ENCODE measurements around the gene MAFG. TPM values are rescaled to one million over a fixed set of nuclear protein-coding genes. Genes with fewer than 3 reads are reported as not detected.
A peak's percentile ranks its signal among the peaks of the same experiment; 100 is the strongest.

MAFG gene
- total RNA-seq = 10 to 100 TPM in 2 of 6 experiments, 1 to 10 TPM in 4; 7.4 to 12.9 (median 9.2) TPM
- long read RNA-seq = 0 reads

- 2% methylated on average over 9 of the region's 98 CpGs for WGBS (ENCODE audit: insufficient coverage, low coverage, low lambda C conversion rate, missing lambda C conversion rate)
- Histone ChIP-seq H3K27me3 (no peaks in the 10 kb centered on the region), H3K4me1 (peaks cover 0 to 37% (median 16%) of the 10 kb centered on the region in 4 donors), H3K9me3 (no peaks in the 10 kb centered on the region), H3K27ac (peak within 1 kb of the TSS; percentile 84 to 97 (median 97)), H3K4me3 (peak within 1 kb of the TSS; percentile 69 to 96 (median 86)), H3K36me3 (no peaks in the 10 kb centered on the region)
- TF ChIP-seq CTCF (IDR thresholded peaks at IDR 0.05) (peak in 3 of 4 donors; percentile 9 to 19 (median 15)), POLR2A (IDR thresholded peaks at IDR 0.05) (peak; percentile 67)
- intact Hi-C loops (cut with DNase I) = no loop called here
- ATAC-seq = peak; percentile 15 to 53 (median 32)
- DNase-seq = peak; percentile 92 to 93 (median 93)
Measured at GRCh38 chr17:81927653-81928543, at the start of gene MAFG. MAFG (minus strand) TSS chr17:81927735; CDS start chr17:81923185, 4,550 bp downstream.

- ATAC-seq (peak; percentile 14 to 59 (median 46)), DNase-seq (peak; percentile 56 to 87 (median 86))
- Histone ChIP-seq H3K27ac (peak overlapping the region; percentile 59 to 97 (median 89)), H3K4me1 (peaks cover 0 to 26% (median 11%) of the 10 kb centered on the region in 4 donors), H3K9me3 (no peaks in the 10 kb centered on the region), H3K4me3 (peak overlapping the region; percentile 72 to 87 (median 86)), H3K36me3 (peaks cover 0 to 2% (median 0%) of the 10 kb centered on the region in 4 donors), H3K27me3 (no peaks in the 10 kb centered on the region)
- 5% methylated on average over 16 of the region's 30 CpGs for WGBS (ENCODE audit: insufficient coverage, low coverage, low lambda C conversion rate, missing lambda C conversion rate)
- intact Hi-C loops (cut with DNase I) = no loop called here
- TF ChIP-seq POLR2A (IDR thresholded peaks at IDR 0.05) (no peak), CTCF (IDR thresholded peaks at IDR 0.05) (no peak)
Measured at GRCh38 chr17:81976332-81977210, 49.0 kb upstream of the MAFG start.

GRCh38 chr17:81973432-81973831 is 45.9 kb upstream of the MAFG start:
- peaks cover 0 to 12% (median 5%) of the 10 kb centered on the region in 4 donors for H3K4me1 ChIP-seq
- DNase-seq (no peak), ATAC-seq (no peak)
- intact Hi-C loops (cut with DNase I) = no loop called here
- H3K27me3 ChIP-seq = no peaks in the 10 kb centered on the region
- TF ChIP-seq CTCF (IDR thresholded peaks at IDR 0.05) (no peak), POLR2A (IDR thresholded peaks at IDR 0.05) (no peak)
- H3K9me3 ChIP-seq = no peaks in the 10 kb centered on the region
- H3K27ac ChIP-seq = no peak overlapping the region
- no peak overlapping the region for H3K4me3 ChIP-seq
- H3K36me3 ChIP-seq = no peaks in the 10 kb centered on the region

- no peaks in the 10 kb centered on the region for H3K27me3 ChIP-seq
- H3K36me3 ChIP-seq = no peaks in the 10 kb centered on the region
- peaks cover 0 to 18% (median 7%) of the 10 kb centered on the region in 4 donors for H3K4me1 ChIP-seq
- DNase-seq (no peak), ATAC-seq (no peak)
- H3K9me3 ChIP-seq = no peaks in the 10 kb centered on the region
- no peak for TF ChIP-seq POLR2A (IDR thresholded peaks at IDR 0.05)
- no peak for TF ChIP-seq CTCF (IDR thresholded peaks at IDR 0.05)
- H3K27ac ChIP-seq = no peak overlapping the region
- 66% methylated on average over 8 of the region's 12 CpGs for WGBS (ENCODE audit: insufficient coverage, low coverage, low lambda C conversion rate, missing lambda C conversion rate)
- H3K4me3 ChIP-seq = no peak overlapping the region
- intact Hi-C loops (cut with DNase I) = no loop called here
Measured at GRCh38 chr17:81968850-81969812, 41.6 kb upstream of the MAFG start.
